Stimulated activated CD8-positive, alpha-beta memory T cell treated with anti-CD3 and anti-CD28 coated beads, Interleukin-2, amount 100 ng/mL, for 1 hour (primary cell): ENCODE results near the gene NFXL1.

Experiments
- DNase-seq, 2 donors: peaks; one replicate each; pipeline ENCODE4 v3.0.0-alpha.2; 2020; ENCODE audit warnings: low read depth in 2 of 2

Gene NFXL1

DNA sequence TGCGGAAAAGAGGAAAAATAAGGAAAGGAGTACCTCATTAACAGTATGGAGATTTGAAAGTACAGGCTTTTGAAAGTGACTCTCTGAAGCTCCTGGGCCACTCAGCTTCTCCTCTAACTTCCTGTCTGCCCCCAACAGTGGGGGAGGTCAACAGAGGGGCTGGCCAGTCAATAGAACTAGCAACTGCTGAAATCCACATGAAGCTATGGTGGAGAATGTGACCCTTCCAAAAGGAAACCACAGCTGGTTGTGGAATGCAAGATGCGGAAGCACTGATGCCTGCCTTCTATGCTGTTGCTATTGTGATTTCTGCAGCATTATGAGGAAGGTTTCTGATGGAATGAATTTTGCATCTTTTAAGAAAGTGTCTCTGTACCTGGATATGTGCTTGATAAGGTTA, 78.9 kb downstream of the NFXL1 start:
- no peak for DNase-seq

DNA sequence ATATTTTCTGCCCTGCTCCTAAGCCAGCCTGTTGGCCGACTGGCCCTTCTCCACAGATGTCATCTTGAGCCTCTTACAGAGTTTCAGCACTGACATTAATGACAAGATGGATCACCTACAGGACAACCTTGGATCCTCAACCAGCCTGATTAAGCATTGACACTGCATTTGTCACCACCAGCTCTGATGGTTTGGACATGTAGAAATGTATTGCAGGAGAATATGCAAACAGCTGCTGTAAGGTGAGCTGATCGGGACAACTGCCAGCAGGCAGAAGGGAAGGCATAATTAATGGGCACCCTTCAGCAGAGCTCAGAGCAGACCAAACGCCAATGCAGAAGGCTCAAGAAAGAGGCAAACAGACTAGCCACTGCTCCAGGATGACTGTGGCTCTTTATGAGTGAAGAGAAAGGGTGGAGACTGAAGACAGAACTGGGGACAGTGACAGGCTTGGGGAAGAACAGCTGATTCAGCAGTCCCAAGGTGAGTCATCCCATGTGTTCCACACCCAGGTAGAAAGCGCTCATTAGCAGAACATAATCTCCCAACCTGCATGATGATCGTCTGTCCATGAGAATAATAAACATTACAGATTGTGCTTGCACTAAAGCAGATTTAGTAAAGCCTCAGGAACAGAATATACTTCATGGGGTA, 83.2 kb downstream of the NFXL1 start:
- DNase-seq, result no peak

DNA sequence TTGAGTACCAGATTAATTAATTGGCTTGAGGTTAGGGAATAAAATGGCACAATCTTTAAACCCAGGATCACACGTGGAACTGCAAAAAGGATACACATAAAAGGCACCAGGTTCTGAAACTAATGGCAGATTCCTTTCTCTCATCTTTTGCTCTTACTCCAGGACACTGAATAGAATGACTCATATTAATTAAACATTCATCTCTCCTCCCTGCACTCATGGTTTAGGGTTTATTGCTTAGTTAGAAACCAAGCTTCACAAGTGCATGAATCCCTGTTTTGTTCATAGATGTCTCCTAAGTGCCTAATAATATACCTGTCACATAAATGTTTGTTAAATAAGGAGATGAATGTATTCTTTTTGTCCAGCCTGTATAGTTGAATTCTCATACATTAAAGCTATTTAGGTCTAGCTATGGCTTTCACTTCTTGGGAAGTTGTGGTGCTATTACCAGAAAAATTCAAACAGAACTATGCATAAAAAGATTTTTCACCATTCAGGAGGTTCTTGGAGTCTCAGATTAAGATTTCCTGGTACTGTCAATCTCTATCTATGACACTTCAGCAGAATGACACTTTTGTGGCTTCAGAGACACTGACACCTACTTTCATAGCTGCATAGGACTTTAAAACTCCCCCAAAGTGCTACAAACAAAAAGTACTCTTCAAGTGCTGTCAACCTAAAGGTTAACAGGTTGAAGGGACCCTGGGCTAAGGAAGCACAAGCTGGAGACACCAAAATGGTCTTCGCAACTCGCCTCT, 83.9 kb downstream of the NFXL1 start:
- no peak for DNase-seq

DNA sequence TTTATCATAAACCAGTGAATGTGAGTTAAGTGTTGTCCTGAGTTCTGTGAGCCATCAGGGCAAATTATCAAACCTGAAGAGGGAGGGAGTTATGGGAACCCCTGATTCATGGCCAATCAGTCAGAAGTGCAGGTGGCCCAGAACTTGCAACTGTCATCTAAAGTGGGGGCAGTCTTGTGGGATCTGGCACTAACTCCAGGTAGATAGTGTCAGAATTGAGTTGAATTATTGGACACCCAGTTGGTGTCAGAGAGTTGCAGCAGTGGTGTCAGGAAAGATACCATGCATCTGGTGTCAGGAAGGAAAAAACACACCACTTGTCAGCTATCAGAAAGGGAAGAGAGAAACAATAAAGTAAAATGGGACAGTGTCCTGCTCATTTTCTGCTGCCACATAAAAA, 84.9 kb downstream of the NFXL1 start:
- DNase-seq, result no peak

DNA sequence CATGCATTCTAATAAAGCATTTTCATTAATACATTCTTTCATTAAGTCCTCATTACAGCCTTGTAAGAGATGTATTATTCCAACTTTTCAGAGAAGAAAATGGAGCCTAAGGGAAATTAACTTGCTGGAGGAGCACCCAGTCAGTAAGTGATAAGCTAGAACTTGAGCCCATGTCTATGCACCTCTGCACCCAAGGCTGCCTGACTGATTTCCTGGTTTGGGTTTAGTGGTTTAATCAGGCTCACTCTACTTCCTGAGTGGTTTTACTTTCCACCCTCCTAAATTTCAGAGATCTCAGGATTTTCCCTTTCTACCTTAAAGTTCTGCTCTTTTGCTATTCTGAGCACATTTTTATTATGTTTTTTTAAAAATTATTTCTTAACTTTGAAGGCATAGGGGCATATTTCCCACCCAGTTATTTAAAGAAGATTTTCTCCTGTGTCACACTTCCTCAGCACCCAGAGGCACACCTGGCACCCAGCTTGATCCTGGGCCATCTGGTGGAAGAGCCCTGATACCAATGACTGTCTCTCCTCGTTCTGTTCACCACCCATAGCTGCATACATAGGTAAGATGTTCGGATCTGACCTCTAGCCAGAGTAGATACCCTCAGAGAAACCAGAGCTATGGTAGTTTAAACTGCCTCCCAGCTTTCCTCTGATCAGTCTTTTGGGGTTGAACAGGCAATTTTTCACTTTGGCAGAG, 86.9 kb downstream of the NFXL1 start:
- DNase-seq, result no peak

DNA sequence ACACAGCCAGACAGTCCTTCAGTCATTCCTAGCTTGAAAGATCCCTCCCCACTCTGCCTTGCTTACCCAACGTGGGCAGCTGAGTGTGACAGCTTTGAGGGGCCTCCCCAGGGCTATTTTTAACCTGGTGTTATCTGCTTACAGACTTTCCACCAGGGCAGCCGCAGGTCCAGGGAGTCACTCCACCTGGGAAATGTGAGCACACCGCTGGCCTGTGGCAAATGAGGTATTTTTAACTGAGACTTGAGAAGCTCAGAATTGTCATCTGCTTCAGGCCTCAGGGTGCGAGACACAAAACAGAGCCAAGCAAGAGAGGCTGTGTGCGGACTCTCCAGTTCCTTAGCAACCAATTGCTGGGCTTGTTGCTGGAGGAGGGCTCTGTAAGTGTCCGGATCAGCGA, 89.5 kb downstream of the NFXL1 start:
- no peak for DNase-seq

DNA sequence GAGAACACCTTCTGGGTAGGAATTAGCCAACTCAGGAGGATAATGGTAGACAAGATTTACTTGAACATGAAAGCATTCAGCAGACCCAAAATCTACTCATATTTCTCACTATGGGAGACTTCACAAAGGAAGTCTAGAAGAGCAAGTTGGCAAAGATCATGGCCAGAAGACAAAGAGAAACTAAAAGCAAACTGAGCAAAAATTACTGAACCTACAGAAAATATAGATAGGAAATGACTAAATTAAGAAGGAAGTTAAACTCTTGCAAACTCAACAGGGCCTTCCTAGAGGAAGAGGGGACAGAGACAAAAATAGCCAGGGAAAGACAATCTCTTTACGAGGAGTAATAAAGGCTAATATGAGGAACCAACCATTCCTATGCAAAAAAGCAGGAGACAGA, 95.2 kb downstream of the NFXL1 start:
- DNase-seq, result no peak

DNA sequence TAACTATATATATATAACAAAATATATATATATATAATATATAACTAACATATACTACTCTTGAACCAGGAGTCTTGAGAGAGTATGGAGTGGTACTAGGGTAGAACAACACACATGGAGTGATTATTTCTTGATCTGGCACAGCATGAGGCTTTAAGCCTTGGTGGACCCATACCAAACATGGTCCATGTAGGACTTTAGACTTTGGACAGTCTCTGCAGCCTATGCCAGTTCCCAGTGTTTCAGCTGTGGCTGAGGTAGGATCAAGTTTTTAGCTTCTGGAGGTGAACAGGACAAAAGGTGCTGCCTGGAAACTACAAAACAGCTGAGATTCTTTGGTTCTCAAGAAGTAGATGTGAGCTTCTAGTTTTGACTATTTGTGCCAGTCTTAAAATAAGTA, 97.1 kb downstream of the NFXL1 start:
- no peak for DNase-seq

DNA sequence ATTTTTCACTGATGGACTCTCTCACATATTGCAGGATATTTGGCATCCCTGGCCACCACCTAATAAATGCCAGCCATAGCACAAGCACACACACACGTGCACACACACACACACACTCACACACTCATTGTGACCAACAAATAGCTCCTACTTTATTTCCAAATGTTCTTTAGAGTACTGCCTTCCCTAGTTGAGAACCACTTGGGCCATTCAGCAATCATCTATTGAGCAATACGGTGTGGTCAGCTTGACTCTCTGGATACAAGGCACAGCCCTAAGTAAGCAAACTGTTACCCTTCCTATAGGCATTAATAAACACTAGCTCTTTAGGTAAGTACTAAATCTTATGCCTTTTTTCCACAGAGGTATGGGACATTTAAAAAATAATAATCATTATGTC, 97.6 kb downstream of the NFXL1 start:
- DNase-seq, result no peak

DNA sequence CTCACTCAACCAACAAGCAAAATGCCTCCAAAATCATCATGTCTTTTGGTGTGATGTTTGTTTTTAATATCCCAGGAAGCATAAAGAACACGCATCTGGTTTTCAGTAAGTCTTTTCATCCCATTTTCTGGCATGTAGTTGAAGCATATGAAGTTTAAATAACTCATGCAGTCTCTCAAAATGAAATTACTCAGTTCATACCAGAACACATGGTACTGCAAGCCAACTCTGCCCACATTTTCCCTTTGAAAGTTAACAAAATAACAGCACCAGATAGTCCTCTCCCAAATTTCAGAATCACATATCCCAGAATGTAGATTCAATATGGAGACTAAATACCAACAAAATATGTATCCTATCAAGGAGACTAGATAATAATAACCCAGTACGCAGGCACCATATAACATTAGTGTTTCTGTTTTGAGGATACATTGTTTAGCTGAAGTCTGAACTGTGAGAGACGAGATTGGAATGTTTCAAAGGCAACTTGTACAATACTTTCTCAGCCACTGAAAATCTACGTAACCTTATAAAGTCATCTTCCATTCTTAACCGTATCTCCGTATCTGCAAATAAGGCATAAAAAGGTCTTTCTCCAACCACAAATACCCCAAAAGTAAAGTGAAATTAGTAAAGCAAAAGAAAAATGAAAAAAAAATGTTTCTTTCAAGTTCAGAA, 99.6 kb downstream of the NFXL1 start:
- no peak for DNase-seq

DNA sequence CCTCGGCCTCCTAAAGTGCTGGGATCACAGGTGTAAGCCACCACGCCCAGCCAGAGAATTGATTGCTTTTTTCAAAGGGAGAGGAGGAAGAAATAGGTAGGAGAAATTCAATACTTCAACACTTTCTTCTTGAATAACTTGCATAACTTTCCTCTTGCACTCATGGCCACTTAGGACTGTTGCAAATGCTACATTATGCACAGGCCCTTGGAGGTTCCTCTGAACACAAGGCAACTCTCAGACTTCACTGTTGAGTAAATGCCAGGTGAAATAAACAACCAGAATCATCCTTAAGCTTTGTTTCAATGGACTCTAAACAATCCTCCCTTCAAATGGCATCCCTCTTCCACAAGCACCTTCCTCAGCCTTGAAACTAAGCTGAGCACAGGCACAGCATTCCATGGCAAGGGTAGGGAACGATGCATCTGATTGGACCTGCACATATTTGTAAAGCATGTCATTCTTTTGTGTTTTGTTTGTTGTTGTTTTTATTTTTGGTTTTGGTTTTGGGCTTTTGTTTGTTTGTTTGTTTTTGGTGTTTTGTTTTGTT, 104.7 kb downstream of the NFXL1 start:
- no peak for DNase-seq

DNA sequence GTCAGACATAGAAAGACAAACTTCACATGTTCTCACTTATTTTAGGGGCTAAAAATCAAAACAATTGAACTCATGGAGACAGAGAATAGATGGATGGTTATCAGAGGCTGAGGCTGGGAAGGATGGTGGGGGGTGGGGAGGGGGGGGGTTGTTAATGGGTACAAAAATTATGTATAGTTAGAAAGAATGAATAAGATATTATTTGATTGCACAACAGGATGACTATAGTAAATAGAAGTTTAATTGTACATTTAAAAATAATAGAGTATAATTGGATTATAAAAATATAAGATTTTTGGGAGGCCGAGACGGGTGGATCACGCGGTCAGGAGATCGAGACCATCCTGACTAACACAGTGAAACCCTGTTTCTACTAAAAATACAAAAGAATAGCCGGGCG, 109.8 kb downstream of the NFXL1 start:
- no peak for DNase-seq

DNA sequence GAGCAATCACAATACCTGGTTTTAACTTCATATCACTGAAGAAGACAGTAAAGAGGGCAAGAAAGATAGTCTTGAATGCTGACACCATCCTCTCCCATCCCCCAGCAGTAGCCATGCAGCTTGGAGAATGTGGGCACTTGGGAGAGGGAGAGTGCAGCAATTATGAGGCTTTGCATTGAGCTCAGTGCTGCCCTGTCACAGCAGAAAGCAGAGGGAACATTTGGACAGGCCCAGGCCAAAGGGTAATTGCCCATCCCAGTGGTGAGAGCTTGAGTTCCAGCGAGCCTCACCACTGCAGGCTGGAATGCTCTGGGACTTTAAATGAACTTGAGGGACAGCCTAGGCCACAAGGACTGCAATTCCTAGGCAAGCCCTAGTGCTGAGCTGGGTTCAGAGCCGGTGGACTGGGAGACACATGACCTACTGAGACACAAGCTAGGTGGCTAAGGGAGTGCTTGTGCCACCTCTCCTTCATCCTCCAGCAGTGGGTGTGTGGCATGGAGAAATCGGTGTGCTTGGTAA, 112.8 kb downstream of the NFXL1 start:
- DNase-seq, result no peak

DNA sequence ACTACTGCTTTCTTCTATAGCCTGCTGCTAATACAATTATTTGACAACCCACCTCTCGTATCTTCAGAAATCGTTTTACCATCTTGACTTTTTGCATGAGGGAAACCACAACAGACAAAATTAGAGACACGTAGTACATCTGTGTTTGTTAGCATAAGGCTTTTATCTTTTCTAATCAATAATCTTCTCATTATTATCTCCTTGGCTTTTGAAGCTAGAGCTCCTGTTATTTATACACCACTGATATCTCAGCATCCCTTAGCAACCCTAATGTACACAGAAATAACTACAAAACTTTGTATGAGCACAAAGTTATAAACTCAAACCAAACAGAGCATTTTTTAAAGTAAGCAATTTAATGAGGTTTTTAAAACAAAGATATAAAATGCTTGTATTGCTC, 116.2 kb downstream of the NFXL1 start:
- no peak for DNase-seq
